MM.1S (cell line): Measurements from ENCODE around the gene FARP1.

ENCODE experiments used
- DNase-seq: peaks from one replicate; pipeline ENCODE4 v3.0.0-alpha.2; 2015
- H2AFZ ChIP-seq: fragments of 300-600 bp; sonication (generic); 2 replicates; pipeline ENCODE4 v1.6.0; 2016; ENCODE audit warnings: antibody characterized with exemption, low read length
- H3F3A ChIP-seq: fragments of 300-600 bp; sonication (generic); 2 replicates; pipeline ENCODE4 v1.6.1; 2016; ENCODE audit warnings: mild to moderate bottlenecking, antibody characterized with exemption, low read length, moderate library complexity, mixed read lengths; ENCODE audit not compliant: insufficient read depth
- H3K27ac ChIP-seq: fragments of 300-600 bp; sonication (generic); 2 replicates; pipeline ENCODE4 v1.5.1; 2016; ENCODE audit warnings: mild to moderate bottlenecking, low read length
- H3K27me3 ChIP-seq: fragments of 300-600 bp; sonication (generic); replicated peaks from 2 replicates; pipeline ENCODE4 v1.6.0; 2016; ENCODE audit warnings: low read length; ENCODE audit not compliant: insufficient read depth
- H3K36me3 ChIP-seq: fragments of 300-600 bp; sonication (generic); replicated peaks from 2 replicates; pipeline ENCODE4 v1.6.1; 2016; ENCODE audit warnings: mild to moderate bottlenecking, low read length, mixed read lengths; ENCODE audit not compliant: insufficient read depth
- H3K4me1 ChIP-seq: fragments of 300-600 bp; sonication (generic); 2 replicates; pipeline ENCODE4 v1.6.1; 2016; ENCODE audit warnings: low read length, mixed read lengths
- H3K4me2 ChIP-seq: fragments of 300-600 bp; sonication (generic); 2 replicates; pipeline ENCODE4 v1.6.0; 2016; ENCODE audit warnings: low read depth, low read length
- H3K4me3 ChIP-seq: fragments of 300-600 bp; sonication (generic); 2 replicates; pipeline ENCODE4 v1.5.1; 2016; ENCODE audit warnings: low read length, mixed read lengths
- H3K79me2 ChIP-seq: fragments of 300-600 bp; sonication (generic); 2 replicates; pipeline ENCODE4 v1.6.1; 2016; ENCODE audit warnings: mixed run types, low read length, mixed read lengths
- H3K9ac ChIP-seq: fragments of 300-600 bp; sonication (generic); 2 replicates; pipeline ENCODE4 v1.6.1; 2016; ENCODE audit warnings: low read length, mixed read lengths
- H3K9me2 ChIP-seq: fragments of 300-600 bp; sonication (generic); replicated peaks from 2 replicates; pipeline ENCODE4 v1.6.1; 2016; ENCODE audit warnings: mild to moderate bottlenecking, low read length, mixed read lengths; ENCODE audit not compliant: insufficient read depth
- H3K9me3 ChIP-seq: fragments of 300-600 bp; sonication (generic); replicated peaks from 2 replicates; pipeline ENCODE4 v1.6.1; 2016; ENCODE audit warnings: mild to moderate bottlenecking, low read length, mixed read lengths; ENCODE audit not compliant: insufficient read depth
- H4K20me1 ChIP-seq: fragments of 300-600 bp; sonication (generic); 2 replicates; pipeline ENCODE4 v1.6.1; 2016; ENCODE audit warnings: mild to moderate bottlenecking, low read length, moderate library complexity, mixed read lengths; ENCODE audit not compliant: insufficient read depth
- EZH2 ChIP-seq: fragments of 300-600 bp; sonication (generic); optimal IDR thresholded peaks from 2 replicates; pipeline ENCODE3; 2017; ENCODE audit warnings: low read depth, mild to moderate bottlenecking, antibody characterized with exemption, low read length, mixed read lengths
- EZH2phosphoT487 ChIP-seq: fragments of 300-600 bp; sonication (generic); IDR thresholded peaks from 2 replicates; pipeline ENCODE4 v1.6.1; 2018; ENCODE audit warnings: antibody characterized with exemption, low read length
- TF ChIP-seq, protein P1 (sequence below): fragments of 300-600 bp; sonication (generic); IDR thresholded peaks from 2 replicates; pipeline ENCODE4 v1.5.1; 2016; ENCODE audit warnings: antibody characterized with exemption, low read length, mixed read lengths

The FARP1 gene

GRCh38 chr13:98300956-98301641 lies 158.2 kb downstream of the FARP1 start:
- no peak overlapping the region for H3K4me3 ChIP-seq
- H3K27ac ChIP-seq: no peak overlapping the region
- TF ChIP-seq EZH2 (no peak), EZH2phosphoT487 (no peak)
- TF ChIP-seq, protein P1, sequence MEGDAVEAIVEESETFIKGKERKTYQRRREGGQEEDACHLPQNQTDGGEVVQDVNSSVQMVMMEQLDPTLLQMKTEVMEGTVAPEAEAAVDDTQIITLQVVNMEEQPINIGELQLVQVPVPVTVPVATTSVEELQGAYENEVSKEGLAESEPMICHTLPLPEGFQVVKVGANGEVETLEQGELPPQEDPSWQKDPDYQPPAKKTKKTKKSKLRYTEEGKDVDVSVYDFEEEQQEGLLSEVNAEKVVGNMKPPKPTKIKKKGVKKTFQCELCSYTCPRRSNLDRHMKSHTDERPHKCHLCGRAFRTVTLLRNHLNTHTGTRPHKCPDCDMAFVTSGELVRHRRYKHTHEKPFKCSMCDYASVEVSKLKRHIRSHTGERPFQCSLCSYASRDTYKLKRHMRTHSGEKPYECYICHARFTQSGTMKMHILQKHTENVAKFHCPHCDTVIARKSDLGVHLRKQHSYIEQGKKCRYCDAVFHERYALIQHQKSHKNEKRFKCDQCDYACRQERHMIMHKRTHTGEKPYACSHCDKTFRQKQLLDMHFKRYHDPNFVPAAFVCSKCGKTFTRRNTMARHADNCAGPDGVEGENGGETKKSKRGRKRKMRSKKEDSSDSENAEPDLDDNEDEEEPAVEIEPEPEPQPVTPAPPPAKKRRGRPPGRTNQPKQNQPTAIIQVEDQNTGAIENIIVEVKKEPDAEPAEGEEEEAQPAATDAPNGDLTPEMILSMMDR: no peak
- no peaks in the 10 kb centered on the region for H4K20me1 ChIP-seq
- no peak overlapping the region for H3K9ac ChIP-seq
- no peaks in the 10 kb centered on the region for H3K79me2 ChIP-seq
- no peak for DNase-seq
- no peaks in the 10 kb centered on the region for H3F3A ChIP-seq
- H2AFZ ChIP-seq: no peak overlapping the region
- H3K27me3 ChIP-seq: no peaks in the 10 kb centered on the region
- H3K9me3 ChIP-seq: no peaks in the 10 kb centered on the region
- no peaks in the 10 kb centered on the region for H3K9me2 ChIP-seq
- H3K4me1 ChIP-seq: no peaks in the 10 kb centered on the region
- no peaks in the 10 kb centered on the region for H3K36me3 ChIP-seq
- no peak overlapping the region for H3K4me2 ChIP-seq

DNA sequence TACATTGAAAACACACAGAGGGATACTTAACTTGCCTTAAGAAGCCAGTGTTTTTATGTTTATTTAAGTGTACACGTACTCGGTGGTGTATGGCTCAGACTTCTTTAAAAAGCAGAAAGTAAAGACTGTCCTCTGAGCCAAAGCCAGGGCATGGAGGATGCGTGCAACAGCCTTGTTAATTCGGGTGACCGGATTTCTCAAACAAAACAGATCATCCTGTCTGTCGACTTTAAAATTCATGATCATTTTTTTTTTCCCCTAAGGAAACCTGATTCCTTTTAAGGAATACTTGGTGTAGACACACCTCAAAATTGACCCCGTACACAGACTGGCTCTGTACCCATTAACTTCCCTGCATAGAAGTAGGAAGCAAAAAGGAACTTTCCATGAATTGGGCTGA lies 158.8 kb downstream of the FARP1 start:
- H3K27ac ChIP-seq: no peak overlapping the region
- H3K27me3 ChIP-seq: no peaks in the 10 kb centered on the region
- H3F3A ChIP-seq: no peaks in the 10 kb centered on the region
- H3K4me1 ChIP-seq: no peaks in the 10 kb centered on the region
- no peak overlapping the region for H3K4me3 ChIP-seq
- H3K79me2 ChIP-seq: no peaks in the 10 kb centered on the region
- TF ChIP-seq EZH2phosphoT487 (no peak), EZH2 (no peak)
- TF ChIP-seq, protein P1: no peak
- H3K36me3 ChIP-seq: no peaks in the 10 kb centered on the region
- DNase-seq: no peak
- no peaks in the 10 kb centered on the region for H3K9me2 ChIP-seq
- no peaks in the 10 kb centered on the region for H3K9me3 ChIP-seq
- H2AFZ ChIP-seq: no peak overlapping the region
- no peak overlapping the region for H3K4me2 ChIP-seq
- H4K20me1 ChIP-seq: no peaks in the 10 kb centered on the region
- no peak overlapping the region for H3K9ac ChIP-seq

DNA sequence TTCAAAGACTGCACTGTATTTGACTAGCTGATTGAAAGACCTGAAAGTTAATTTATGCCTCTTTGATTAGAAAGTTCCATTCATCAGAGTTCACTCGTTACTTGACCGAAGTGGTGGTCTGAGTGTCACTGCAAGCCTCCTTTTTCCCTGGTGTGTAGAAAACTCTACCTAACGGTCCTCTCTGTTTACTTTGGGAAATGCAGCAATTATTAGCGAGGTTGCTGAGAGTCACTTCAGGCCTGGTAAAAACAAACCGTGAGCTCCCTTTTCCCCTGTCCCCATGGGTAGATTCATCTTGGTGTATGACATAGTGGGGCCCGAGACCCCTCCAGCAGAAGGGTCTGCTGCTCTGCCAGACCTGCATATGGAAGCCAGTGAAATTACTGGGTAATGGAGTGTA lies 161.0 kb downstream of the FARP1 start:
- TF ChIP-seq EZH2phosphoT487 (no peak), EZH2 (no peak)
- TF ChIP-seq, protein P1: no peak
- Histone ChIP-seq H3K4me1 (no peaks in the 10 kb centered on the region), H3K9ac (no peak overlapping the region), H3K36me3 (no peaks in the 10 kb centered on the region), H3K4me2 (no peak overlapping the region), H3K9me3 (no peaks in the 10 kb centered on the region), H2AFZ (no peak overlapping the region), H3K79me2 (no peaks in the 10 kb centered on the region), H3K4me3 (no peak overlapping the region), H3K27ac (no peak overlapping the region), H3K27me3 (no peaks in the 10 kb centered on the region), H3K9me2 (no peaks in the 10 kb centered on the region), H4K20me1 (no peaks in the 10 kb centered on the region), H3F3A (no peaks in the 10 kb centered on the region)
- DNase-seq: no peak
